Activated gamma-delta T cell treated with Interleukin-2 at 50 U/mL for 16 hours (primary cell): ENCODE measurements around the gene KCTD15.

Experiments used
- DNase-seq: peaks from one replicate; pipeline ENCODE4 v3.0.0-alpha.2; 2020

KCTD15 gene

DNA sequence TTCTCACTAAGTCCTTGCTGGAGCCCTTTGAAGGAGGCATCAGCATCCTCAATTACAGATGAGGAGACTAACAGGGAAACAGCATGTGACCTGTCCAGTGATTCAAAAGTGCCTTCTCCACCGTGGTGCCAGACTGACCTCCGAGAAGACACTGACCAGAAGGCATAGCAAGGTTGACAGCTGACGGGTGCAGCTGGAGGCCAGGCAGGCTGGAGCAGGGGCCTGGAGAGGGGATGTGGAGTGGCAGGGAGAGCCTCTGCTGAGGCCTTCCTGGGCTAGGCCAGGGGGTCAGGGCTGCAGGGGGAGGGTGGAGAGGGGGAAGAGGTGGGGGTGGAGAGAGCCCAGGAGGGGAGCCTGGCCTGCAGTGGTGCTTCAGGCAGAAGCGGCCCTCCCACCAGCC is 66.3 kb downstream of the KCTD15 start:
- no peak for DNase-seq

DNA sequence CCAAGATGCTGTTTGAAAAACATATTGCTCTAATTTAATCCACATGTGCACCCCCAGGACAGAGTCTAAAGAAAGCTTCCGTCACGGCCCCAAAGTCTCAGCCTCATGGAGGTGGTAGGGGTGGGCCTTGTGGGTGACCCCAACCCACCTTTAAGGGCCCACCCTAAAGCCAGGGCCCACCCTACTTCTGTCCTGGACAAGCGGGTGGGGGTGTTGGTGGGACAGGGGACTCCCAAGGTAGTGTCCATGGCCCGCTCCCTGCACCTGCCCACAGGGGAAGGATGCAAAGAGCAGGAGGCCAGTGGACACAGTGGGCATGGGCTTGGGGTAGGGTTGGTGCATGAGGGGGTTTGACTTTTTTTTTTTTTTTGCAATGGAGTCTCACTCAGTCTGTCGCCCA is 66.8 kb downstream of the KCTD15 start:
- DNase-seq: no peak

DNA sequence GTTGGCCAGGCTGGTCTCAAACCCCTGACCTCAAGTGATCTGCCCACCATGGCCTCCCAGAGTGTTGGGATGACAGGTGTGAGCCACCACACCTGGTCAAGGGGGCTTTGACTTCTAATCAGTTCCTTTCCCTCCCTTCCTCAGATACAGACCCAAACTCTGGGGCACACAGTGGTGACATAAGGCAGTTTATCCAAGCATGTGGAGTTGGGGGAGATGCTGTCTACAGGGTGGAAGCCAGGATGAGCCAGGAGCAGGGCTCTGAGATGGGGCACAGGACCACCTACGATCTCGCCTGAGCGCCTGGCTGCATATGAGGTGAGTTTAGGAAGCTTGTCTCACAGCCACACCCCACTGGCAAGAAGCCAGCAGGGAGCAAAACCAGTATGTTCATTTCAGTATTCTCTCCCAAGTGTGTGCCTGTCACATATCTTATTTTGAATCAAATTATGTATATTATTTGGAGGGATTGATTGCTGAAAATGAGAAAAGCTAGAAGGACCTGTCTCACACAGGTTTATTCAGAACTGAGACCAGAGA is 67.7 kb downstream of the KCTD15 start:
- DNase-seq: no peak

DNA sequence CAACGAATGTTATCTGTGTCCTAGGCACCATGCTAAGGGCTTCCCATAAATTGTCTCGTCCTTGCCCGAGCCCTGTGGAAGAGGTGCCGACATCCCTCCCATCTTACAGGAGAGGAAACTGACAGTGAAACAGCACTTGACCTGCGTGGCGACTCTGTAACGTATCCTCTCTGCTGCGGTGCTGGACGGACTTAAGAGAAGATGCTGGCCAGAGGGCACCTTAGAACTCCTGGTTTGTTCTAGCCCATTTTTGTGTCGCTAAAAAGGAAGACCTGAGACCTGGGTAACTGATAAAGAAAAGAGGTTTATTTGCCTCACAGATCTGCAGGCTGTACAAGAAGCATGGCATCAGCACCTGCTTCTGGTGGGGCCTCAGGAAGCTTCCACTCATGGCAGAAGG is 68.6 kb downstream of the KCTD15 start:
- no peak for DNase-seq
